HCT116 (cell line): ENCODE results near the gene ARHGAP28. TPM values are rescaled to one million over a fixed set of nuclear protein-coding genes. Genes with fewer than 3 reads are reported as not detected.

ENCODE experiments used
- ATAC-seq: fragments of 200-7000 bp; cut with Tn5 transposase; 2 replicates; pipeline ENCODE4 v1.9.1; 2020; ENCODE audit warnings: mild to moderate bottlenecking, moderate library complexity
- BruUV-seq: library from RNA; stranded (reverse); fragments of 400-500 nt; replicated peaks from 2 replicates; lab custom pipeline; 2021; lab: Mats Ljungman, UMichigan
- CTCF ChIA-PET: fragments of 300-600 bp; sonication (Branson Sonifier 250); formaldehyde crosslinking; loops from one replicate; lab custom pipeline; 2021; ENCODE audit warnings: antibody characterized with exemption; lab: Charles Lee
- POLR2A ChIA-PET: fragments of 300-600, 350-600 bp; sonication (Branson Sonifier 250); formaldehyde crosslinking; loops from one replicate; lab custom pipeline; 2021; ENCODE audit warnings: antibody characterized with exemption; lab: Charles Lee
- RAD21 ChIA-PET, 2 experiments: fragments of 300-600 bp; sonication (Branson Sonifier 250); formaldehyde crosslinking; loops; one replicate each; lab custom pipeline; 2023; ENCODE audit warnings: low total read pairs in 2 of 2; ENCODE audit not compliant: uncharacterized antibody in 2 of 2, unreplicated experiment in 2 of 2, low non-redundant PET in 1 of 2; lab: Charles Lee
- DNase-seq: peaks from one replicate; pipeline ENCODE4 v3.0.0-alpha.2; 2010; ENCODE audit warnings: low read depth, low spot score
- H2AFZ ChIP-seq: fragments of 200-600 bp; shearing (Covaris generic), sonication (generic); 2 replicates; pipeline ENCODE4 v1.6.1; 2017; ENCODE audit warnings: low read depth, mixed run types, mixed read lengths, antibody characterized with exemption, low read length; ENCODE audit not compliant: poor library complexity, severe bottlenecking
- H3K27ac ChIP-seq: 2 replicates; pipeline ENCODE4 v1.5.1; 2012; ENCODE audit warnings: low read depth, low read length
- H3K27me3 ChIP-seq: fragments of 200-600 bp; sonication (generic); 2 replicates; pipeline ENCODE4 v1.6.1; 2016; ENCODE audit warnings: mixed run types, low read length, mixed read lengths; ENCODE audit not compliant: insufficient read depth
- H3K36me3 ChIP-seq, 2 experiments: fragments of 200-500 bp in 1 of 2; fragments of 200-600 bp in 1 of 2; sonication (Bioruptor generic) in 1 of 2; sonication (generic) in 1 of 2; 2 replicates each; pipeline versions ENCODE4 v1.5.1 to v1.6.1; 2014 to 2016; ENCODE audit warnings: low read length in 2 of 2, inconsistent platforms in 1 of 2, mixed read lengths in 1 of 2, mixed run types in 1 of 2; ENCODE audit not compliant: insufficient read depth in 2 of 2, control insufficient read depth in 1 of 2
- H3K4me1 ChIP-seq, 2 experiments: fragments of 200-600 bp in 1 of 2; sonication (generic) in 1 of 2; 2 replicates each; pipeline versions ENCODE4 v1.5.1 to v1.6.1; 2012 to 2017; ENCODE audit warnings: low read length in 2 of 2, inconsistent platforms in 1 of 2, mild to moderate bottlenecking in 1 of 2, mixed read lengths in 1 of 2, mixed run types in 1 of 2, moderate library complexity in 1 of 2; ENCODE audit not compliant: insufficient read depth in 2 of 2, control insufficient read depth in 1 of 2
- H3K4me2 ChIP-seq: fragments of 200-600 bp; sonication (generic); 2 replicates; pipeline ENCODE4 v1.6.1; 2017; ENCODE audit warnings: mixed run types, low read length, mixed read lengths
- H3K4me3 ChIP-seq, 2 experiments: fragments of 200-600 bp in 1 of 2; sonication (generic) in 1 of 2; replicated peaks in 1 of 2; 2 replicates each; pipeline ENCODE4 v1.5.1; 2011 to 2016; ENCODE audit warnings: low read length in 2 of 2, control low read depth in 1 of 2, low read depth in 1 of 2, mild to moderate bottlenecking in 1 of 2, mixed read lengths in 1 of 2, mixed run types in 1 of 2
- H3K79me2 ChIP-seq: fragments of 200-600 bp; sonication (generic); 2 replicates; pipeline ENCODE4 v1.6.1; 2017; ENCODE audit warnings: mild to moderate bottlenecking, mixed run types, low read length, moderate library complexity, mixed read lengths; ENCODE audit not compliant: insufficient read depth
- H3K9ac ChIP-seq: fragments of 200-600 bp; sonication (generic); 2 replicates; pipeline ENCODE4 v1.6.1; 2016; ENCODE audit warnings: low read length, mixed read lengths
- H3K9me2 ChIP-seq: fragments of 200-600 bp; sonication (generic), shearing (Covaris generic); 2 replicates; pipeline ENCODE4 v1.6.1; 2017; ENCODE audit warnings: mixed run types, mild to moderate bottlenecking, moderate library complexity; ENCODE audit not compliant: insufficient read depth
- H3K9me3 ChIP-seq, 2 experiments: fragments of 200-500 bp in 1 of 2; fragments of 200-600 bp in 1 of 2; sonication (Bioruptor generic) in 1 of 2; sonication (generic) in 1 of 2; 2 replicates each; pipeline ENCODE4 v1.6.1; 2014 to 2017; ENCODE audit warnings: low read length in 2 of 2, mixed read lengths in 2 of 2, inconsistent platforms in 1 of 2, low read depth in 1 of 2, mild to moderate bottlenecking in 1 of 2, mixed run types in 1 of 2, moderate library complexity in 1 of 2; ENCODE audit not compliant: control insufficient read depth in 1 of 2, insufficient read depth in 1 of 2
- H4K20me1 ChIP-seq: fragments of 200-600 bp; sonication (generic), shearing (Covaris generic); 2 replicates; pipeline ENCODE4 v1.6.1; 2017; ENCODE audit warnings: mixed run types, mild to moderate bottlenecking, moderate library complexity; ENCODE audit not compliant: insufficient read depth
- CEBPB ChIP-seq: IDR thresholded peaks from 2 replicates; pipeline ENCODE4 v1.6.1; 2012; ENCODE audit warnings: low read depth
- CTCF ChIP-seq, 3 experiments: fragments of 200-600 bp in 1 of 3; sonication (generic) in 1 of 3; IDR thresholded peaks in 2 of 3; conservative IDR thresholded peaks in 1 of 3; 2 replicates each; pipeline ENCODE4 v1.5.1; 2012 to 2017; ENCODE audit warnings: low read depth in 2 of 3, low read length in 2 of 3, antibody characterized with exemption in 1 of 3, borderline replicate concordance in 1 of 3, control low read depth in 1 of 3, mild to moderate bottlenecking in 1 of 3, mixed read lengths in 1 of 3, mixed run types in 1 of 3, moderate library complexity in 1 of 3; ENCODE audit not compliant: insufficient read depth in 1 of 3
- JUND ChIP-seq: IDR thresholded peaks from 2 replicates; pipeline ENCODE4 v1.6.1; 2012
- RAD21 ChIP-seq: IDR thresholded peaks from 2 replicates; pipeline ENCODE4 v1.6.1; 2012; ENCODE audit warnings: low read depth, mild to moderate bottlenecking
- SIN3A ChIP-seq: IDR thresholded peaks from 2 replicates; pipeline ENCODE4 v1.6.1; 2012; ENCODE audit warnings: low read depth
- ZBTB33 ChIP-seq: IDR thresholded peaks from 2 replicates; pipeline ENCODE4 v1.6.1; 2011; ENCODE audit warnings: mild to moderate bottlenecking, low read length, moderate library complexity; ENCODE audit not compliant: insufficient replicate concordance; ENCODE audit errors: extremely low read depth
- ZFX ChIP-seq: fragments of 450-650 bp; IDR thresholded peaks from 2 replicates; pipeline ENCODE4 v1.6.1; 2017
- intact Hi-C: fragments of 100-400 bp; cut with micrococcal nuclease; formaldehyde crosslinking; loops from 2 replicates; pipeline ENCODE4 v1.10.0; 2022
- total RNA-seq: library from RNA; stranded (reverse); gene quantifications from one replicate; pipeline ENCODE4 v1.2.1, GENCODE V29; 2021; ENCODE audit not compliant: unreplicated experiment

Gene ARHGAP28
- total RNA-seq, 1 experiment from 2014 or later: not detected

- POLR2A ChIA-PET: no interaction called here
- Histone ChIP-seq H4K20me1 (no peaks in the 10 kb centered on the region), H3K79me2 (no peaks in the 10 kb centered on the region), H3K9me2 (no peaks in the 10 kb centered on the region), H3K4me3 (no peak overlapping the region), H3K27me3 (no peaks in the 10 kb centered on the region), H3K4me1 (no peaks in the 10 kb centered on the region), H2AFZ (no peak overlapping the region), H3K9ac (no peak overlapping the region), H3K36me3 (no peaks in the 10 kb centered on the region), H3K27ac (no peak overlapping the region), H3K4me2 (no peak overlapping the region), H3K9me3 (peaks cover 0 to 31% of the 10 kb centered on the region in 2 experiments; a peak in 1 of 4 replicates)
- no peak for ATAC-seq
- intact Hi-C loops: loop anchor here (5.0 to 10.0 kb wide), 2 partner anchors 344 to 1011 kb away; no protein-coding TSS in a partner anchor
- CTCF ChIA-PET: interaction anchor here (0.6 to 1.6 kb wide), 2 partner anchors 136 to 344 kb away, joined by 3 to 5 read pairs; no protein-coding TSS in a partner anchor
- DNase-seq: no peak
- peak in 2 of 3 experiments; percentile 31 to 49; a peak in 2 of 6 replicates for TF ChIP-seq CTCF (IDR thresholded peaks at IDR 0.05 in 2 of 3, conservative IDR thresholded peaks at IDR 0.05 in 1 of 3; ENCODE audit: borderline replicate concordance in 1 of 3, insufficient read depth in 1 of 3, low read depth in 2 of 3, low read length in 2 of 3)
- no peak for TF ChIP-seq CEBPB
- no peak for TF ChIP-seq ZBTB33
- TF ChIP-seq SIN3A: no peak
- TF ChIP-seq ZFX: no peak
- peak; percentile 32; the same call in 1 of the 2 replicates for TF ChIP-seq RAD21
- no peak for TF ChIP-seq JUND
- BruUV-seq: no TSS peak
- RAD21 ChIA-PET: no interaction called here
Measured at GRCh38 chr18:6885992-6886796, 156.7 kb downstream of the ARHGAP28 start.
